HepG2 (cell line): ENCODE data around the gene SNX9. TPM values are rescaled to one million over a fixed set of nuclear protein-coding genes. Genes with fewer than 3 reads are reported as not detected.

ENCODE experiments used
- ADNP ChIP-seq: sonication (generic); formaldehyde crosslinking; IDR thresholded peaks from 2 replicates; pipeline ENCODE4 v1.4.0; 2020; ENCODE audit warnings: missing genetic modification reagents
- AHR ChIP-seq: IDR thresholded peaks from 2 replicates; pipeline ENCODE4 v1.6.1; 2018; ENCODE audit warnings: missing genetic modification reagents, missing compliant biosample characterization
- ARNT2 ChIP-seq: sonication (generic); formaldehyde crosslinking; IDR thresholded peaks from 2 replicates; pipeline ENCODE4 v1.8.0; 2022; ENCODE audit warnings: mild to moderate bottlenecking, low read depth, missing genetic modification reagents, moderate library complexity
- CEBPG ChIP-seq: IDR thresholded peaks from 2 replicates; pipeline ENCODE4 v1.6.1; 2016
- HNRNPLL ChIP-seq: fragments of 200-400 bp; formaldehyde crosslinking; IDR thresholded peaks from 2 replicates; pipeline ENCODE4 v1.6.1; 2017; ENCODE audit warnings: mild to moderate bottlenecking, low read depth, low read length; ENCODE audit not compliant: poor library complexity, severe bottlenecking
- IRF2 ChIP-seq: IDR thresholded peaks from 2 replicates; pipeline ENCODE4 v1.6.1; 2018; ENCODE audit warnings: missing genetic modification reagents, missing compliant biosample characterization
- MAF1 ChIP-seq: sonication (generic); formaldehyde crosslinking; IDR thresholded peaks from 2 replicates; pipeline ENCODE4 v1.5.0; 2020; ENCODE audit warnings: missing genetic modification reagents, borderline replicate concordance
- NFKB2 ChIP-seq: sonication (generic); formaldehyde crosslinking; IDR thresholded peaks from 2 replicates; pipeline ENCODE4 v1.4.0; 2020; ENCODE audit warnings: missing genetic modification reagents, borderline replicate concordance
- PHB2 ChIP-seq: fragments of 450-650 bp; IDR thresholded peaks from 2 replicates; pipeline ENCODE4 v1.6.1; 2018; ENCODE audit not compliant: partially characterized antibody
- PPARG ChIP-seq: conservative IDR thresholded peaks from 2 replicates; pipeline ENCODE4 v1.6.1; 2016; ENCODE audit warnings: missing biosample characterization, missing genetic modification reagents
- RFXAP ChIP-seq: sonication (generic); formaldehyde crosslinking; IDR thresholded peaks from 2 replicates; pipeline ENCODE4 v1.4.0; 2020; ENCODE audit warnings: missing genetic modification reagents, borderline replicate concordance
- WIZ ChIP-seq: sonication (generic); formaldehyde crosslinking; IDR thresholded peaks from 2 replicates; pipeline ENCODE4 v1.5.1; 2020; ENCODE audit warnings: mild to moderate bottlenecking, missing genetic modification reagents
- XRCC5 ChIP-seq: fragments of 200-400 bp; formaldehyde crosslinking; optimal IDR thresholded peaks from 2 replicates; pipeline ENCODE3; 2017; ENCODE audit warnings: mild to moderate bottlenecking, low read length
- YEATS2 ChIP-seq: sonication (generic); formaldehyde crosslinking; IDR thresholded peaks from 2 replicates; pipeline ENCODE4 v1.4.0; 2020; ENCODE audit warnings: missing genetic modification reagents, borderline replicate concordance
- ZBTB39 ChIP-seq: sonication (generic); formaldehyde crosslinking; IDR thresholded peaks from 2 replicates; pipeline ENCODE4 v1.5.0; 2020; ENCODE audit warnings: missing genetic modification reagents
- ZHX1 ChIP-seq: sonication (generic); formaldehyde crosslinking; IDR thresholded peaks from 2 replicates; pipeline ENCODE4 v1.8.1; 2022; ENCODE audit warnings: low read depth, mild to moderate bottlenecking, missing genetic modification reagents
- ZNF20 ChIP-seq: sonication (generic); formaldehyde crosslinking; IDR thresholded peaks from 2 replicates; pipeline ENCODE4 v1.4.0; 2020; ENCODE audit warnings: mild to moderate bottlenecking, moderate library complexity, missing genetic modification reagents
- ZNF234 ChIP-seq: sonication (generic); formaldehyde crosslinking; conservative IDR thresholded peaks from 2 replicates; pipeline ENCODE4 v1.5.1; 2020; ENCODE audit warnings: mild to moderate bottlenecking, missing genetic modification reagents
- ZNF788 ChIP-seq: sonication (generic); formaldehyde crosslinking; IDR thresholded peaks from 2 replicates; pipeline ENCODE4 v1.5.0; 2020; ENCODE audit warnings: mild to moderate bottlenecking, missing genetic modification reagents, borderline replicate concordance
- polyA plus RNA-seq, 8 experiments: library from polyadenylated mRNA; depleted of rRNA in 3 of 8; stranded (reverse) in 7 of 8; unstranded in 1 of 8; fragments of >200 nt; fragmentation: Illumina TruSeq in 4 of 8; extraction: Trizol in 4 of 8; gene quantifications; 2 replicates each; pipeline versions ENCODE4 v1.2.1 to v1.2.3, GENCODE V29; 2011 to 2016; ENCODE audit warnings: low read depth in 4 of 8, missing spikeins in 1 of 8, mixed read lengths in 1 of 8; ENCODE audit not compliant: insufficient read depth in 1 of 8
- total RNA-seq, 5 experiments: library from RNA; depleted of rRNA; stranded (reverse); fragments of >200 nt; fragmentation: Illumina TruSeq; extraction: Trizol; gene quantifications; 2 replicates each; pipeline ENCODE4 v1.2.3, GENCODE V29; 2016; ENCODE audit warnings: low read depth in 1 of 5
- TF ChIP-seq, protein P1 (sequence below), 2 experiments: sonication (generic) in 1 of 2; formaldehyde crosslinking in 1 of 2; IDR thresholded peaks; 2 replicates each; pipeline versions ENCODE4 v1.4.0 to v1.6.1; 2016 to 2020; ENCODE audit warnings: borderline replicate concordance in 1 of 2, low read depth in 1 of 2, mild to moderate bottlenecking in 1 of 2, missing genetic modification reagents in 1 of 2

The SNX9 gene
- total and polyA plus RNA-seq, 2 of the 13 experiments (the other 11 are each of a cell fraction or from before 2014, with no cell fraction given), result 21.9 to 36.0 TPM

DNA sequence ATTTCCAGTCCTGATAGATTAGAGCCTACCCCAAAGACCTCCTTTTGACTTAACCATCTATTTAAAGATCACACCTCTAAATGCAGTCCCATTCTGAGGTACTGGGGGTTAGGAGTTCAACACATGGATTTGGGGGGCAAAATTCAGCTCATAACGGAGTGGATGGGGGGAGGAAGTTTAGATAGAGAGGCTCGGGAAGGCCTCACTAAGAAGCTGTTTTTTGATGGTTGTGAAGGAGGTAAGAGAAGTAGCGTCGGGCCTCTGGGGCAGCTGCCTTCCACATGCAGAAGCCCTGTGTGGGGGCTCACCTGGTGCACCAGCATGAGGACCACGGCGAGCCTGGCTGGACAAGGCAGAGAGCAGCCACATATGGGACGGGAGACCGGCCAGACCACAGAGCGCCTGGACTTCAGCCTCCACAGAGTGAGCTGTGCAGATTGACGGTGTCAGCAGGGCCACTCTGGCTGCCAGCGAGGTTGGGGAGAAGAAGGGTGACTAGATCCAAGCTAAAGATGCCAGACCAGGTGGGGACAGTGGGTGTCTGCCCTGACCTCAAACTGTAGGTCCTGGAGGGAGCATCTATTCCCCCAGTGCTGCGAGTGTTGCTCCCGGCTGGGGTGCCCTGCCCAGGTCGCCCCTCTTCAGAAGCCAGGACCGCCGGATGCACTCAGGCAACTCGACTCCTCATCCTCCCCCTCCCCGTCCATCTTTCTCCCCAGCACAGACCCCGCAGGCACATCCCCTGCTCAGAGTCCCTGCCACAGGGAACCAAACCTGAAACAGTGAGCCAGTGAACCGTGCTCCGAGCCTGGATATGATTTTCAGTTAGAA lies 153.5 kb downstream of the SNX9 start (continued):
- TF ChIP-seq ZBTB39 (CRISPR knock-in tag), result no peak
- no peak for TF ChIP-seq RFXAP (CRISPR knock-in tag)
- no peak for TF ChIP-seq ARNT2
- no peak for TF ChIP-seq MAF1 (CRISPR knock-in tag)
- no peak for TF ChIP-seq PHB2
- no peak for TF ChIP-seq PPARG (CRISPR knock-in tag)
- 0 out of 2 replicates have a peak, but pooled peaks have one; percentile 23 for TF ChIP-seq AHR
- TF ChIP-seq ZNF234 (CRISPR knock-in tag), result no peak
- peak; percentile 45 for TF ChIP-seq XRCC5
- no peak for TF ChIP-seq YEATS2 (CRISPR knock-in tag)
- TF ChIP-seq, protein P1, sequence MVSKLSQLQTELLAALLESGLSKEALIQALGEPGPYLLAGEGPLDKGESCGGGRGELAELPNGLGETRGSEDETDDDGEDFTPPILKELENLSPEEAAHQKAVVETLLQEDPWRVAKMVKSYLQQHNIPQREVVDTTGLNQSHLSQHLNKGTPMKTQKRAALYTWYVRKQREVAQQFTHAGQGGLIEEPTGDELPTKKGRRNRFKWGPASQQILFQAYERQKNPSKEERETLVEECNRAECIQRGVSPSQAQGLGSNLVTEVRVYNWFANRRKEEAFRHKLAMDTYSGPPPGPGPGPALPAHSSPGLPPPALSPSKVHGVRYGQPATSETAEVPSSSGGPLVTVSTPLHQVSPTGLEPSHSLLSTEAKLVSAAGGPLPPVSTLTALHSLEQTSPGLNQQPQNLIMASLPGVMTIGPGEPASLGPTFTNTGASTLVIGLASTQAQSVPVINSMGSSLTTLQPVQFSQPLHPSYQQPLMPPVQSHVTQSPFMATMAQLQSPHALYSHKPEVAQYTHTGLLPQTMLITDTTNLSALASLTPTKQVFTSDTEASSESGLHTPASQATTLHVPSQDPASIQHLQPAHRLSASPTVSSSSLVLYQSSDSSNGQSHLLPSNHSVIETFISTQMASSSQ (IDR thresholded peaks at IDR 0.05; ENCODE audit: low read depth), result no peak
- TF ChIP-seq, protein P1 (CRISPR knock-in tag; IDR thresholded peaks at IDR 0.05; ENCODE audit: borderline replicate concordance), result 0 out of 2 replicates have a peak, but pooled peaks have one; percentile 41
- no peak for TF ChIP-seq ZHX1 (CRISPR knock-in tag)
- TF ChIP-seq IRF2 (CRISPR knock-in tag), result no peak
- no peak for TF ChIP-seq ZNF20 (CRISPR knock-in tag)
- TF ChIP-seq WIZ (CRISPR knock-in tag), result no peak
- no peak for TF ChIP-seq CEBPG (CRISPR knock-in tag)
- TF ChIP-seq NFKB2 (CRISPR knock-in tag), result peak; percentile 30; the same call in 1 of the 2 replicates
- TF ChIP-seq HNRNPLL, result peak; percentile 32
- TF ChIP-seq ZNF788 (CRISPR knock-in tag), result no peak; the same call in 1 of the 2 replicates
- TF ChIP-seq ADNP (CRISPR knock-in tag), result no peak
